ENCODE data around the gene LRIT1. TPM values are rescaled to one million over a fixed set of nuclear protein-coding genes. Genes with fewer than 3 reads are reported as not detected.

The LRIT1 gene, protein sequence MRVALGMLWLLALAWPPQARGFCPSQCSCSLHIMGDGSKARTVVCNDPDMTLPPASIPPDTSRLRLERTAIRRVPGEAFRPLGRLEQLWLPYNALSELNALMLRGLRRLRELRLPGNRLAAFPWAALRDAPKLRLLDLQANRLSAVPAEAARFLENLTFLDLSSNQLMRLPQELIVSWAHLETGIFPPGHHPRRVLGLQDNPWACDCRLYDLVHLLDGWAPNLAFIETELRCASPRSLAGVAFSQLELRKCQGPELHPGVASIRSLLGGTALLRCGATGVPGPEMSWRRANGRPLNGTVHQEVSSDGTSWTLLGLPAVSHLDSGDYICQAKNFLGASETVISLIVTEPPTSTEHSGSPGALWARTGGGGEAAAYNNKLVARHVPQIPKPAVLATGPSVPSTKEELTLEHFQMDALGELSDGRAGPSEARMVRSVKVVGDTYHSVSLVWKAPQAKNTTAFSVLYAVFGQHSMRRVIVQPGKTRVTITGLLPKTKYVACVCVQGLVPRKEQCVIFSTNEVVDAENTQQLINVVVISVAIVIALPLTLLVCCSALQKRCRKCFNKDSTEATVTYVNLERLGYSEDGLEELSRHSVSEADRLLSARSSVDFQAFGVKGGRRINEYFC
- total RNA-seq (2022; extraction: Qiagen RNA extraction; ENCODE audit: low read depth) = not detected in 5 replicates

DNA sequence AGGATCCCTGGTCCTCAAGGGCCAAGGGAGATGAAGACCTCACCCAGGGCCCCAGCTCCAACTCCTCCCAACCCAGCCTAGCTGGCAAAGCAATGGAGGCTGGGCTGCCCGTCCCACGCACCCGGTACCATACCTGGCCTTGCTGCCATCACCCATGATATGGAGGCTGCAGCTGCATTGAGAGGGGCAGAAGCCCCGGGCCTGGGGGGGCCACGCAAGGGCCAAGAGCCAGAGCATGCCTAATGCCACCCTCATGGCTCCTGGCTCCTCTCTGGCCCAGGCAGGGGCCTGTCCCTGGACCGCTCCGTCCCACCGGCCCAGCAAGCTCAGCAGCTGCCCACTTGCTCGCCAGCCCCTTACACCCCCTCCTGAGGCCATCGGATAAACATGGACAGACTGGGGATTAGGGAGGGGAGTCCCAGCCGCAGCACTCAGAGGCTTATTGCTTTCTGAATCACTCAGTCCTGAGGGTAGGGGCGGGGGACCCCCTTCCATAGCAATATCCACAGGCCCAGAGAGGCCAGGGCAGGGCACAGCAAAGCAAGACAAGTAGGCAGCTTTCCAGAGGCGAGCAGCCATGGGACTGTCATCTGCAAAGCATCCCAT lies at the start of gene LRIT1:
Gene LRIT1 (minus strand): TSS at position 362 of the 606 bp plus-strand sequence. CDS start 107 bp downstream, at position 255.

DNA sequence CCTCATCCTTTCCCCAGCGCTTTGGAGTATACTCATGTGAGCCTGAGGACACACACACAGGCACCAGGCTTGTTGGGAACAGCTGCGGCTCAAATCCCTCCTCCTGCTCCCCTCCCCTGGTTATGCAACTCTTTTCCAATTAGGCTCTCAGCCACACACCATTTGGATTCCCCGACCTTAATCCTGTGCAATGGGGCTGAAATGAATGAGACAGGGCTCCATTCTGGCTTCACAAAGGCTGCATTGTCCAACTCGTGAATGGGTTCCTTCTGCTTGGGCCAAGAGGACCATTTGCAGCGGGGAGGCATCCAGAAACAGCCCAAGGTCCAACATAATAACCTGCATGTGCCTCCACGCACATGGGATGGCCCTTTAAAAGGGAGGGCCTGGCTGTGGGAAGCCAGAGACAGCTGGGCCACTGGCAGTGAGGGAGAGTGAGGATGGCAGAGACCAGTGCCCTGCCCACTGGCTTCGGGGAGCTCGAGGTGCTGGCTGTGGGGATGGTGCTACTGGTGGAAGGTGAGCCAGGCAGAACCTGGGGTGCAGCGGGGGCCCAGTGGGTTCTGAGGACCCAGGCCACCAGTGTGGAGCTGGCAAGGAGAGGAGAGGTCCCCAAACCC lies 3.4 kb upstream of the LRIT1 start, which contains the start of gene RGR:
Gene RGR (plus strand): TSS at position 403 of the 620 bp plus-strand sequence. CDS start 38 bp downstream, at position 441.

DNA sequence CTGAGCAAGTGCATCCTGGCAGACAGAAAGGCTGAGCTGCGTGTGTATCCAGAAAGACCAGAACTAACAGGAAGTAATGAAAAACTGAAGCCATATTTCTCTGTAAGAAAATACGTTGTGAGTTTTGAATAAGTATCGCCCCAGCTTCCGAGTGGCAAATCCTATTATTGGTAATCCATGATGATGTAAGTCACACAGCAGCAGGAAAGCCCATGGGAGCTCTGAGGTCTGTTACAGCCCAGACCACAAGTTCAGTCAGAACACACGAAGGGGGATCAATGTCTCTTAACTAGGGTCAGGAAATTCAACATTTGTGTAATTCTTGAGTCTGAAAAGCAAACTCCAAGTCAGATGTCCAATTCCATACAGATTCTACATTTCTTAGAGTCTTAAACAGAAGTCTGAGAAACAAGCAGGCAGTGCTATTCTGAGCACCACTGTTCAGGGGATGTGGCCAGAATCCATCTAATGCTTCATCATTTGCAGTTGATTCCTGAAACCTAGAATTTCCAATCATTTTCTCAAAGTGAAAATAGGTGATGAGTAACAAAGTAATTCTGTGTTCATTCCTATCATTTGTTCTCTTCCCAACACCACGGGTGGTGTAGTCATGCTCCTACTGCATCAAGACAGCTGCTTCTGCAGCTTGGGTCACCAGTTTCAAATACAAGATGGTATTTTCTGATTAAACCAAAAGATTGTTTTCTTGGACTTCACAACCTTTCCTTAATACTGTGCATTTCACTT lies 15.7 kb downstream of the LRIT1 start, which contains the start of gene LRIT2:
Gene LRIT2 (minus strand): TSS at position 118 of the 747 bp plus-strand sequence. CDS start 24 bp downstream, at position 94.

DNA sequence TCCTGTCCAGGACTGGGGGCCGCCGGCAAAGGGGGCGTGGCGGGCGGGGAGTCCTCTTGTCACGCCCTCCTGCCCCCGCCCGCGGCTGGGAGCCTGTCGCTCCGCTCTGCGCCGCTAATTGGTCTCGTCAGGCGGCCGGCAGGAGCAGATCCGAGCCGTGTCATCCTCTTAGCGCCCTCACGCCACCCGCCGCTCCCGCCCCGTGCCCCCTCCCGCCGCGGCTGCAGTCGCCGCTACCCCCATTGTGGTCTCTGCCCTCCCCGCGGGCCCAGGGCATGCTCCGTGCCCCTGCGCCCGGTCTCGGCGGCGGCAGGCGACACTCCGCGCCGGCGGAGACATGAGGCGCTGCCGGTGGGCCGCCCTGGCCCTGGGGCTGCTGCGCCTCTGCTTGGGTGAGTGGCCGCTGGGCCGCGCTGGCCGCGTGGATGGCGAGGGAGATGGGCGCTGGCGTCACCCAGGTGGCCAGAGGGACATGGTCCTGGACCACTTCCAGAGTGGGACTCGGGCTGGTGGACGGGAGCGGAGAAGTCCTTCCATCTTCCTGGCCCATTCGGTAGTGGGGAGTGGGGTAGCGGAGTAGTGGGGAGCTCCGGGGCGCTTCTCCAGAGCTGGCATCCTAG lies 46.8 kb downstream of the LRIT1 start, which contains the start of gene CDHR1:
Gene CDHR1 (plus strand): TSS at position 114 of the 620 bp plus-strand sequence. CDS start 224 bp downstream, at position 338.

Other genes with a start within 250 kb of the LRIT1 start
- gene GHITM, start 102.0 kb downstream of the LRIT1 start, total RNA-seq (2022; extraction: Qiagen RNA extraction; ENCODE audit: low read depth) = 202 to 218 TPM (median 213 TPM) in 5 replicates
- gene GPR15LG, start 67.7 kb downstream of the LRIT1 start, total RNA-seq (2022; extraction: Qiagen RNA extraction; ENCODE audit: low read depth) = not detected in 5 replicates
- gene CDHR1, start 47.0 kb downstream of the LRIT1 start, total RNA-seq (2022; extraction: Qiagen RNA extraction; ENCODE audit: low read depth) = 0.06 to 0.13 TPM (median 0.10 TPM) in 4 of 5 replicates, not detected in the other
- not detected in 5 replicates for gene LRIT2, start 16.0 kb downstream of the LRIT1 start, total RNA-seq (2022; extraction: Qiagen RNA extraction; ENCODE audit: low read depth)
- gene RGR, start 3.5 kb upstream of the LRIT1 start, total RNA-seq (2022; extraction: Qiagen RNA extraction; ENCODE audit: low read depth) = not detected in 5 replicates
- 8.6 to 13.0 TPM (median 11.5 TPM) in 5 replicates for gene CCSER2, start 87.0 kb upstream of the LRIT1 start, total RNA-seq (2022; extraction: Qiagen RNA extraction; ENCODE audit: low read depth)